GM12878 (cell line): ENCODE results near the gene ATP13A1. TPM values are rescaled to one million over a fixed set of nuclear protein-coding genes. Genes with fewer than 3 reads are reported as not detected.

ENCODE experiments used
- BACH1 ChIP-seq: fragments of 450-650 bp; IDR thresholded peaks from 2 replicates; pipeline ENCODE4 v1.6.1; 2017; ENCODE audit warnings: mild to moderate bottlenecking, borderline replicate concordance
- CBX5 ChIP-seq: sonication (generic); IDR thresholded peaks from 2 replicates; pipeline ENCODE4 v1.6.1; 2016; ENCODE audit warnings: low read depth, moderate library complexity, mild to moderate bottlenecking, inconsistent platforms
- CHD1 ChIP-seq: IDR thresholded peaks from 2 replicates; pipeline ENCODE4 v1.6.1; 2012; ENCODE audit warnings: low read depth, low read length, improper control_type of control experiment
- EGR1 ChIP-seq, 2 experiments: IDR thresholded peaks; 1 replicate in 1 of 2; 2 replicates in 1 of 2; pipeline ENCODE4 v1.6.1; 2011 to 2012; ENCODE audit warnings: low read depth in 2 of 2, low read length in 2 of 2, borderline replicate concordance in 1 of 2, mild to moderate bottlenecking in 1 of 2, moderate library complexity in 1 of 2
- EP300 ChIP-seq, 2 experiments: fragments of 150-350 bp in 1 of 2; IDR thresholded peaks; 2 replicates each; pipeline ENCODE4 v1.6.1; 2011 to 2012; ENCODE audit warnings: low read depth in 2 of 2, low read length in 2 of 2, borderline replicate concordance in 1 of 2, improper control_type of control experiment in 1 of 2, inconsistent platforms in 1 of 2; ENCODE audit not compliant: control insufficient read depth in 1 of 2
- GABPA ChIP-seq: IDR thresholded peaks from 2 replicates; pipeline ENCODE4 v1.6.1; 2014; ENCODE audit warnings: antibody characterized with exemption, low read depth, mild to moderate bottlenecking, inconsistent platforms
- HCFC1 ChIP-seq: fragments of 150-350 bp; IDR thresholded peaks from 2 replicates; pipeline ENCODE4 v1.6.1; 2014; ENCODE audit warnings: low read length
- IKZF1 ChIP-seq: fragments of 450-650 bp; conservative IDR thresholded peaks from 2 replicates; pipeline ENCODE4 v1.6.1; 2017; ENCODE audit warnings: antibody characterized with exemption, mild to moderate bottlenecking
- KDM1A ChIP-seq: fragments of 200-600 bp; sonication (generic); IDR thresholded peaks from 2 replicates; pipeline ENCODE4 v1.6.1; 2016; ENCODE audit warnings: borderline replicate concordance
- MEF2B ChIP-seq: fragments of 450-650 bp; IDR thresholded peaks from 2 replicates; pipeline ENCODE4 v1.6.1; 2018; ENCODE audit warnings: mild to moderate bottlenecking, moderate library complexity; ENCODE audit not compliant: partially characterized antibody, poor library complexity, severe bottlenecking
- NBN ChIP-seq: fragments of 450-650 bp; IDR thresholded peaks from 2 replicates; pipeline ENCODE4 v1.6.1; 2016
- NFIC ChIP-seq: IDR thresholded peaks from 2 replicates; pipeline ENCODE4 v1.6.1; 2012; ENCODE audit warnings: low read depth, mild to moderate bottlenecking, inconsistent platforms, low read length, moderate library complexity
- NFYA ChIP-seq: IDR thresholded peaks from 2 replicates; pipeline ENCODE4 v1.6.1; 2011; ENCODE audit warnings: low read depth, mild to moderate bottlenecking, low read length, improper control_type of control experiment, borderline replicate concordance
- POLR2A ChIP-seq: IDR thresholded peaks from 2 replicates; pipeline ENCODE4 v1.6.1; 2011; ENCODE audit warnings: low read depth, mild to moderate bottlenecking, low read length
- POU2F2 ChIP-seq: IDR thresholded peaks from 3 replicates; pipeline ENCODE4 v1.6.1; 2011; ENCODE audit warnings: low read depth, mild to moderate bottlenecking, low read length, borderline replicate concordance
- RCOR1 ChIP-seq: conservative IDR thresholded peaks from 2 replicates; pipeline ENCODE4 v1.6.1; 2012; ENCODE audit warnings: low read depth, low read length, improper control_type of control experiment
- RFX5 ChIP-seq: IDR thresholded peaks from 2 replicates; pipeline ENCODE4 v1.6.1; 2011; ENCODE audit warnings: low read depth, low read length, improper control_type of control experiment
- RUNX3 ChIP-seq: IDR thresholded peaks from 2 replicates; pipeline ENCODE4 v1.6.1; 2012; ENCODE audit warnings: low read length, inconsistent platforms
- SMARCA5 ChIP-seq: fragments of 450-650 bp; IDR thresholded peaks from 2 replicates; pipeline ENCODE4 v1.6.1; 2017; ENCODE audit warnings: mild to moderate bottlenecking
- SREBF1 ChIP-seq: IDR thresholded peaks from 2 replicates; pipeline ENCODE4 v1.6.1; 2012; ENCODE audit warnings: mild to moderate bottlenecking, low read length
- SUZ12 ChIP-seq: fragments of 200-600 bp; sonication (generic); IDR thresholded peaks from one replicate; pipeline ENCODE4 v1.6.1; 2018; ENCODE audit warnings: antibody characterized with exemption, mild to moderate bottlenecking; ENCODE audit not compliant: unreplicated experiment
- TBL1XR1 ChIP-seq: IDR thresholded peaks from 2 replicates; pipeline ENCODE4 v1.6.1; 2012; ENCODE audit warnings: low read depth, low read length, improper control_type of control experiment
- ZNF24 ChIP-seq: fragments of 450-650 bp; IDR thresholded peaks from 2 replicates; pipeline ENCODE4 v1.6.1; 2017; ENCODE audit warnings: antibody characterized with exemption, mild to moderate bottlenecking
- polyA plus RNA-seq, 11 experiments: library from polyadenylated mRNA; depleted of rRNA in 4 of 11; unstranded in 6 of 11; stranded (reverse) in 5 of 11; fragments of >200 nt; fragmentation: Nextera tagmentation in 4 of 11; fragmentation: Illumina TruSeq in 1 of 11; extraction: Ambion mirVana in 4 of 11; extraction: Trizol in 1 of 11; gene quantifications; 1 replicate in 1 of 11; 2 replicates in 10 of 11; pipeline versions ENCODE4 v1.2.1 to v1.2.3, GENCODE V29; 2011 to 2016; ENCODE audit warnings: inconsistent platforms in 2 of 11, missing spikeins in 2 of 11, low read depth in 1 of 11
- total RNA-seq, 4 experiments: library from RNA; depleted of rRNA in 3 of 4; stranded (reverse); fragments of >200 nt in 3 of 4; fragmentation: Illumina TruSeq in 1 of 4; extraction: Trizol in 1 of 4; gene quantifications; 2 replicates each; pipeline versions ENCODE4 v1.2.1 to v1.2.3, GENCODE V29; 2013 to 2021
- TF ChIP-seq, protein P1 (sequence below), 3 experiments: IDR thresholded peaks in 2 of 3; conservative IDR thresholded peaks in 1 of 3; 2 replicates each; pipeline ENCODE4 v1.5.1; 2011; ENCODE audit warnings: low read depth in 3 of 3, low read length in 3 of 3, mild to moderate bottlenecking in 3 of 3, control low read depth in 2 of 3, moderate library complexity in 2 of 3, inconsistent platforms in 1 of 3, mixed read lengths in 1 of 3; ENCODE audit not compliant: control insufficient read depth in 2 of 3, insufficient read depth in 1 of 3; ENCODE audit errors: extremely low read depth in 1 of 3
- TF ChIP-seq, protein P2 (sequence below): IDR thresholded peaks from 2 replicates; pipeline ENCODE4 v1.6.1; 2012; ENCODE audit warnings: low read depth, low read length, improper control_type of control experiment
- TF ChIP-seq, protein P3 (sequence below): fragments of 450-650 bp; IDR thresholded peaks from 2 replicates; pipeline ENCODE4 v1.6.1; 2016; ENCODE audit warnings: mild to moderate bottlenecking
- TF ChIP-seq, protein P4 (sequence below): fragments of 450-650 bp; IDR thresholded peaks from 2 replicates; pipeline ENCODE4 v1.6.1; 2017; ENCODE audit warnings: mild to moderate bottlenecking, low read depth, inconsistent platforms; ENCODE audit not compliant: poor library complexity, severe bottlenecking

The ATP13A1 gene
- total and polyA plus RNA-seq, 10 of the 15 experiments (the other 5 are each of a cell fraction or from before 2014, with no cell fraction given): 0.37 to 91.0 (median 29.8) TPM

DNA sequence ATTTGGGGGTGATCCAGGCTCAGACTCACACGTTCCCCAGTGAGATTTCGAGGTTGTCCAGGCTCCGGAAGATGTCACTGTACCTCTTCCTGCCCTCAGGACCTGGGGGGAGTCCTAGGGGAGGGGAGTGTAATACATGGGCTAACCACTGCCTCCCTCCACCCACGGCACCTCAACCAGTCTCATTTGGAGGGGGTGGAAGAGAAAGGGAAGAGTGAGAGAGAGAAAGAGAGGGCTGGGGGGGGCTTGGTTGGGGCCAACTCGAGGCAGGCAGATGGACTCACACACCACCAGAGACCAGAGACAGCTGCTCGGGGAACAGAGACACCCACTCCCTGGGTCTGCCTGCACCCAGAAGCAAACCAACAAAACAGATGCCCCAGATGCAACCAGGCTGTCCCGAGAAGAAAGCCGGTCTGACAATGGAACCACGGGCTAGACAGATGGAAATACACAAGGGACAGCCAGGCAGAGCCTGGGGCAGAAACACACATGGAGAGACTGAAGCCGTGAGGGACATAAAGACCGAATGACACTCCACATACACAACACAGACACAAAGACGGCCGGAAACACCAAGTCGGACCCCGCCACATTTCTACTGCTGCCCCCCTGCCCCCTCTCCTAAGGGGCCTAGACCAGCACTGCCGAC, 20.8 kb downstream of the ATP13A1 start (continued):
- TF ChIP-seq, protein P1, sequence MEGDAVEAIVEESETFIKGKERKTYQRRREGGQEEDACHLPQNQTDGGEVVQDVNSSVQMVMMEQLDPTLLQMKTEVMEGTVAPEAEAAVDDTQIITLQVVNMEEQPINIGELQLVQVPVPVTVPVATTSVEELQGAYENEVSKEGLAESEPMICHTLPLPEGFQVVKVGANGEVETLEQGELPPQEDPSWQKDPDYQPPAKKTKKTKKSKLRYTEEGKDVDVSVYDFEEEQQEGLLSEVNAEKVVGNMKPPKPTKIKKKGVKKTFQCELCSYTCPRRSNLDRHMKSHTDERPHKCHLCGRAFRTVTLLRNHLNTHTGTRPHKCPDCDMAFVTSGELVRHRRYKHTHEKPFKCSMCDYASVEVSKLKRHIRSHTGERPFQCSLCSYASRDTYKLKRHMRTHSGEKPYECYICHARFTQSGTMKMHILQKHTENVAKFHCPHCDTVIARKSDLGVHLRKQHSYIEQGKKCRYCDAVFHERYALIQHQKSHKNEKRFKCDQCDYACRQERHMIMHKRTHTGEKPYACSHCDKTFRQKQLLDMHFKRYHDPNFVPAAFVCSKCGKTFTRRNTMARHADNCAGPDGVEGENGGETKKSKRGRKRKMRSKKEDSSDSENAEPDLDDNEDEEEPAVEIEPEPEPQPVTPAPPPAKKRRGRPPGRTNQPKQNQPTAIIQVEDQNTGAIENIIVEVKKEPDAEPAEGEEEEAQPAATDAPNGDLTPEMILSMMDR (IDR thresholded peaks at IDR 0.05 in 2 of 3, conservative IDR thresholded peaks at IDR 0.05 in 1 of 3; ENCODE audit: control insufficient read depth in 2 of 3, extremely low read depth in 1 of 3, insufficient read depth in 1 of 3, low read depth in 3 of 3, low read length in 3 of 3): peak in 2 of 3 experiments; percentile 4 to 18; a peak in 2 of 6 replicates
- no peak for TF ChIP-seq NFYA
- no peak for TF ChIP-seq HCFC1
- TF ChIP-seq ZNF24: no peak
- TF ChIP-seq SREBF1: no peak
- TF ChIP-seq NFIC: no peak
- no peak for TF ChIP-seq MEF2B
- TF ChIP-seq KDM1A: no peak
- TF ChIP-seq, protein P2, sequence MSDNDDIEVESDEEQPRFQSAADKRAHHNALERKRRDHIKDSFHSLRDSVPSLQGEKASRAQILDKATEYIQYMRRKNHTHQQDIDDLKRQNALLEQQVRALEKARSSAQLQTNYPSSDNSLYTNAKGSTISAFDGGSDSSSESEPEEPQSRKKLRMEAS: 0 out of 2 replicates have a peak, but pooled peaks have one; percentile 21
- TF ChIP-seq BACH1: no peak
- TF ChIP-seq GABPA: peak; percentile 63; the same call in 1 of the 2 replicates
- no peak for TF ChIP-seq SMARCA5
- TF ChIP-seq SUZ12: no peak
- TF ChIP-seq CHD1: no peak
- no peak for TF ChIP-seq RFX5
- TF ChIP-seq POU2F2: peak; percentile 12; the same call in 1 of the 3 replicates
- no peak for TF ChIP-seq RCOR1
- TF ChIP-seq EP300 (IDR thresholded peaks at IDR 0.05; ENCODE audit: borderline replicate concordance in 1 of 2, control insufficient read depth in 1 of 2, low read depth in 2 of 2, low read length in 2 of 2): no peak
- TF ChIP-seq TBL1XR1: no peak
- TF ChIP-seq EGR1 (IDR thresholded peaks at IDR 0.05; ENCODE audit: borderline replicate concordance in 1 of 2, low read depth in 2 of 2, low read length in 2 of 2): peak in 1 of 2 experiments; percentile 85; a peak in 2 of 3 replicates
- peak; percentile 8; the same call in 1 of the 2 replicates for TF ChIP-seq IKZF1
- TF ChIP-seq CBX5: no peak
- TF ChIP-seq RUNX3: peak; percentile 64
- TF ChIP-seq, protein P3, sequence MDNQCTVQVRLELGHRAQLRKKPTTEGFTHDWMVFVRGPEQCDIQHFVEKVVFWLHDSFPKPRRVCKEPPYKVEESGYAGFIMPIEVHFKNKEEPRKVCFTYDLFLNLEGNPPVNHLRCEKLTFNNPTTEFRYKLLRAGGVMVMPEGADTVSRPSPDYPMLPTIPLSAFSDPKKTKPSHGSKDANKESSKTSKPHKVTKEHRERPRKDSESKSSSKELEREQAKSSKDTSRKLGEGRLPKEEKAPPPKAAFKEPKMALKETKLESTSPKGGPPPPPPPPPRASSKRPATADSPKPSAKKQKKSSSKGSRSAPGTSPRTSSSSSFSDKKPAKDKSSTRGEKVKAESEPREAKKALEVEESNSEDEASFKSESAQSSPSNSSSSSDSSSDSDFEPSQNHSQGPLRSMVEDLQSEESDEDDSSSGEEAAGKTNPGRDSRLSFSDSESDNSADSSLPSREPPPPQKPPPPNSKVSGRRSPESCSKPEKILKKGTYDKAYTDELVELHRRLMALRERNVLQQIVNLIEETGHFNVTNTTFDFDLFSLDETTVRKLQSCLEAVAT: peak; percentile 55; the same call in 1 of the 2 replicates
- TF ChIP-seq, protein P4, sequence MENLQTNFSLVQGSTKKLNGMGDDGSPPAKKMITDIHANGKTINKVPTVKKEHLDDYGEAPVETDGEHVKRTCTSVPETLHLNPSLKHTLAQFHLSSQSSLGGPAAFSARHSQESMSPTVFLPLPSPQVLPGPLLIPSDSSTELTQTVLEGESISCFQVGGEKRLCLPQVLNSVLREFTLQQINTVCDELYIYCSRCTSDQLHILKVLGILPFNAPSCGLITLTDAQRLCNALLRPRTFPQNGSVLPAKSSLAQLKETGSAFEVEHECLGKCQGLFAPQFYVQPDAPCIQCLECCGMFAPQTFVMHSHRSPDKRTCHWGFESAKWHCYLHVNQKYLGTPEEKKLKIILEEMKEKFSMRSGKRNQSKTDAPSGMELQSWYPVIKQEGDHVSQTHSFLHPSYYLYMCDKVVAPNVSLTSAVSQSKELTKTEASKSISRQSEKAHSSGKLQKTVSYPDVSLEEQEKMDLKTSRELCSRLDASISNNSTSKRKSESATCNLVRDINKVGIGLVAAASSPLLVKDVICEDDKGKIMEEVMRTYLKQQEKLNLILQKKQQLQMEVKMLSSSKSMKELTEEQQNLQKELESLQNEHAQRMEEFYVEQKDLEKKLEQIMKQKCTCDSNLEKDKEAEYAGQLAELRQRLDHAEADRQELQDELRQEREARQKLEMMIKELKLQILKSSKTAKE: no peak
- TF ChIP-seq NBN: peak; percentile 55; the same call in 1 of the 2 replicates
- TF ChIP-seq POLR2A: peak; percentile 3; the same call in 1 of the 2 replicates
